Esophagus muscularis mucosa (tissue), 3 donors: ENCODE data around the gene SMIM7.

Experiments
- CTCF ChIP-seq, 3 experiments: fragments of 200-600 bp in 2 of 3; fragments of 450-650 bp in 1 of 3; sonication (generic) in 2 of 3; IDR thresholded peaks; one replicate each; pipeline ENCODE4 v1.5.1; 2017 to 2019; ENCODE audit warnings: antibody characterized with exemption in 3 of 3, mild to moderate bottlenecking in 2 of 3, moderate library complexity in 1 of 3
- EP300 ChIP-seq: sonication (generic); formaldehyde crosslinking; IDR thresholded peaks from one replicate; pipeline ENCODE4 v1.6.1; 2017; ENCODE audit warnings: antibody characterized with exemption

GRCh38 chr19:16628984-16629691, 30.8 kb downstream of the SMIM7 start:
- TF ChIP-seq EP300, result no peak
- TF ChIP-seq CTCF (IDR thresholded peaks at IDR 0.05), result no peak
